ENCODE results near the gene UBXN7. TPM values are rescaled to one million over a fixed set of nuclear protein-coding genes. Genes with fewer than 3 reads are reported as not detected.
"Not testable (repeated sequence)": the region's sequence is repeated elsewhere in the genome, so short reads cannot be mapped to it uniquely, and the experiment has no call there.

UBXN7 gene
- total RNA-seq, 1 donor from 2014 or later = 11.8 TPM

- Histone ChIP-seq H3K4me3 (ENCODE audit: low read depth, low read length) (no peak overlapping the region), H3K27me3 (ENCODE audit: control insufficient read depth, insufficient read depth, low read length) (no peaks in the 10 kb centered on the region), H3K36me3 (ENCODE audit: control insufficient read depth, insufficient read depth, low read length) (no peaks in the 10 kb centered on the region)
- FAIRE-seq (no peak), DNase-seq (ENCODE audit: low read depth) (no peak)
- TF ChIP-seq CTCF (IDR thresholded peaks at IDR 0.05; ENCODE audit: insufficient read depth, low read length, severe bottlenecking) = no peak
These were observed 8.5 kb upstream of the UBXN7 start for GRCh38 chr3:196440696-196441095.

GRCh38 chr3:196440041-196440537 lies 7.9 kb upstream of the UBXN7 start:
- DNase-seq (ENCODE audit: low read depth) = no peak
- Histone ChIP-seq H3K36me3 (ENCODE audit: control insufficient read depth, insufficient read depth, low read length) (no peaks in the 10 kb centered on the region), H3K4me3 (ENCODE audit: low read depth, low read length) (no peak overlapping the region), H3K27me3 (ENCODE audit: control insufficient read depth, insufficient read depth, low read length) (no peaks in the 10 kb centered on the region)
- FAIRE-seq = no peak
- TF ChIP-seq CTCF (IDR thresholded peaks at IDR 0.05; ENCODE audit: insufficient read depth, low read length, severe bottlenecking) = no peak

GRCh38 chr3:196431181-196432136 lies 768 bp downstream of the UBXN7 start:
- DNase-seq (ENCODE audit: low read depth) (peak; percentile 58), FAIRE-seq (no peak)
- Histone ChIP-seq H3K27me3 (ENCODE audit: control insufficient read depth, insufficient read depth, low read length) (no peaks in the 10 kb centered on the region), H3K4me3 (ENCODE audit: low read depth, low read length) (peak overlapping the region; percentile 60), H3K36me3 (ENCODE audit: control insufficient read depth, insufficient read depth, low read length) (no peaks in the 10 kb centered on the region)
- TF ChIP-seq CTCF (IDR thresholded peaks at IDR 0.05; ENCODE audit: insufficient read depth, low read length, severe bottlenecking) = no peak

- no peak for FAIRE-seq
These were observed 4.2 kb downstream of the UBXN7 start for GRCh38 chr3:196428041-196428440.

GRCh38 chr3:196424421-196424820 lies 7.8 kb downstream of the UBXN7 start:
- not testable (repeated sequence) for H3K27me3 ChIP-seq (ENCODE audit: control insufficient read depth, insufficient read depth, low read length); H3K4me3 ChIP-seq (ENCODE audit: low read depth, low read length); FAIRE-seq; H3K36me3 ChIP-seq (ENCODE audit: control insufficient read depth, insufficient read depth, low read length); DNase-seq (ENCODE audit: low read depth)

More at GRCh38 chr3:196428041-196428440, 4.2 kb downstream of the UBXN7 start:
- TF ChIP-seq CTCF (IDR thresholded peaks at IDR 0.05; ENCODE audit: insufficient read depth, low read length, severe bottlenecking) = no peak
- H3K4me3 ChIP-seq (ENCODE audit: low read depth, low read length) = no peak overlapping the region
- no peaks in the 10 kb centered on the region for H3K36me3 ChIP-seq (ENCODE audit: control insufficient read depth, insufficient read depth, low read length)
- no peak for DNase-seq (ENCODE audit: low read depth)
- H3K27me3 ChIP-seq (ENCODE audit: control insufficient read depth, insufficient read depth, low read length) = no peaks in the 10 kb centered on the region

- no peaks in the 10 kb centered on the region for H3K36me3 ChIP-seq (ENCODE audit: control insufficient read depth, insufficient read depth, low read length)
- H3K4me3 ChIP-seq (ENCODE audit: low read depth, low read length) = no peak overlapping the region
- no peak for TF ChIP-seq CTCF (IDR thresholded peaks at IDR 0.05; ENCODE audit: insufficient read depth, low read length, severe bottlenecking)
- FAIRE-seq (no peak), DNase-seq (ENCODE audit: low read depth) (no peak)
- H3K27me3 ChIP-seq (ENCODE audit: control insufficient read depth, insufficient read depth, low read length) = no peaks in the 10 kb centered on the region
These were observed 9.0 kb downstream of the UBXN7 start for GRCh38 chr3:196423044-196423781.

- not testable (repeated sequence) for FAIRE-seq
These were observed 10.6 kb downstream of the UBXN7 start for GRCh38 chr3:196421668-196422067.

More at GRCh38 chr3:196421668-196422067, 10.6 kb downstream of the UBXN7 start:
- H3K27me3 ChIP-seq (ENCODE audit: control insufficient read depth, insufficient read depth, low read length); H3K36me3 ChIP-seq (ENCODE audit: control insufficient read depth, insufficient read depth, low read length); H3K4me3 ChIP-seq (ENCODE audit: low read depth, low read length); DNase-seq (ENCODE audit: low read depth): not testable (repeated sequence)
